ENCODE data around the gene GNAL. TPM values are rescaled to one million over a fixed set of nuclear protein-coding genes. Genes with fewer than 3 reads are reported as not detected.

GNAL gene
- total RNA-seq, 2 donors from 2014 or later, result 0.30 to 0.32 TPM

DNA sequence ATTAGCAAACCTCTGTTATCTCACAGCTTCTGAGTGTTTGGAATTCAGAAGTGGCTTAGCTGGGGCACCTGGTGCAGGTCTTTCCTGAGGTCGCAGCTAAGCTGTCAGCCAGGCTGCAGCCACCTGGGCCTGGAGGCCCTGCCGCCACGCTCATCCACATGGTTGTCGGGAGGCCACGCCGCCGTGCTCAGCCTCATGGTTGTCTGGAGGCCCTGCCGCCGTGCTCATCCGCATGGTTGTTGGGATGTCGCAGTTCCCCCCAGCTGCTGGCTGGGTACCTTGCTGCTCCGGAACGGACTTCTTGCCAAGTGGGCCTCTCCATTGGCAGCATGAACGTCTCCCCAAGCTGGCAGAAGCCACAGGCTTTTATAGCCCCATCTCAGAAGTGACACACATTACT, 243.3 kb downstream of the GNAL start:
- no peaks in the 10 kb centered on the region for H3K36me3 Mint-ChIP-seq (ENCODE audit: low read depth)
- no peak overlapping the region for H3K4me3 Mint-ChIP-seq
- H3K27me3 Mint-ChIP-seq, result no peaks in the 10 kb centered on the region
- H3K4me1 Mint-ChIP-seq, result no peaks in the 10 kb centered on the region
- H3K9me3 Mint-ChIP-seq, result no peaks in the 10 kb centered on the region
- no peak for ATAC-seq (replicated peaks)
- no peak overlapping the region for H3K27ac Mint-ChIP-seq

Other genes starting within 250 kb of the GNAL start
- gene SLC35G4, start 79.7 kb upstream of the GNAL start, total RNA-seq, result not detected
- 10 to 100 TPM; 18.8 to 21.5 TPM for gene CHMP1B, start 162.1 kb downstream of the GNAL start, total RNA-seq
- 10 to 100 TPM; 34.4 to 38.1 TPM for gene MPPE1, start 219.1 kb downstream of the GNAL start, total RNA-seq

Measured in activated T-helper 17 cell treated with anti-CD3 and anti-CD28 coated beads, Interleukin-2, amount 50 U/mL, for 72 hours (primary cell).